ENCODE results near the gene ZFYVE21. TPM values are rescaled to one million over a fixed set of nuclear protein-coding genes. Genes with fewer than 3 reads are reported as not detected.
"Not testable (repeated sequence)": the region's sequence is repeated elsewhere in the genome, so short reads cannot be mapped to it uniquely, and the experiment has no call there.

ZFYVE21 gene
- total RNA-seq, 1 experiment from 2014 or later: 59.7 TPM

DNA sequence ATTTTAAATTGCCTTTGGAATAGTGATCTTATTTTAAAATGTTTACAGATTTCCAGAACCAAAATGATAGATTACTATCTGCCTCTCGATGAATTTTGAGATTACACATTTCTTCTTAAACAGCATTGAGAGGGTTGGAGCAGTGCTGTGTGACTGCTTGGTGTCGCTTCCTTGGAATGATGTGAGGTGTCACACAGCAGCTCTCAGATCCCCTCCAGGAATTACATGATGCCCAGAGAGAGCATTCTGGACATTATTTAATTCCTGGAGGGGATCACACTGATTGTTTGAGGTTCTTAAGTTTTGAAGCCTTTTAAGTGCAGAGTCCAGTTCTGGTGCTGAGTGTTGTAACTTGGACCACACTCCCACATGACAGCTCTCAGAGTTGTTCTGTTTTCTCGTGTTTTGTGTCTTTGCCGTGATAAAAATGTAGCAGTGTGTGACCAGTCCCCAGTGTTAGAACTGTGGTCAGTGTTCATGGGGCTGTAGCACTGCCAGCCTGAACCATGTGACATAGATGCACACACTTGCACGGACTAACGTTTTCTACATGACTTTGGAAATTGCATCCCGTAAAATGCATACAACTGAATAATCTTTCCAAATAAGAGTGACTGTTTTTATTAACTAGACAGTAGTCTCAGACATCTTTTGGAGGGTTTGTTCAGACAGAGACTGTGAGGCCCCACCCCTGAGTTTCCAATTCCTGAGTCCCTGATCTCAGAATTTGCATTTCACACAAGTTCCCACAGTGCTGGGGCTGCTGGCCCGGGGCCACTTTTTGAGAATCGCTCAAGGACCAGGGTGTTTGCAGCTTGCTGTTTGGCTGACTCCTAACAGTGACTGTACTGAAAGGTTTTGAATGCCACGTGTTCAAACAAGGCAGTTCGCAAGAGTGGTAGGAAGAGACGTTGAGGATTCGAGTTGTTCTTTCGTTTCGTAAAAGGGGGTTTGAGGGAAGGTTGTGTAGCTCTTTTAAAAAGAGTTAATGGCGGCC, 26.4 kb upstream of the ZFYVE21 start:
- DNase-seq (ENCODE audit: low spot score): no peak
- no peaks in the 10 kb centered on the region for H3K27me3 Mint-ChIP-seq (ENCODE audit: low read depth)
- TF ChIP-seq CREB1 (CRISPR knock-in tag; IDR thresholded peaks at IDR 0.05) (no peak), NR2C2 (CRISPR knock-in tag; IDR thresholded peaks at IDR 0.05) (no peak), ZNF416 (CRISPR knock-in tag; IDR thresholded peaks at IDR 0.05) (no peak), JAZF1 (CRISPR knock-in tag; IDR thresholded peaks at IDR 0.05) (no peak)
- H3K9me3 Mint-ChIP-seq: no peaks in the 10 kb centered on the region
- CTCF ChIA-PET: interaction anchor here (0.7 kb wide), 1 partner anchor 704 kb away, joined by 3 read pairs; no protein-coding TSS in a partner anchor
- ATAC-seq: no peak
- peaks cover 35% of the 10 kb centered on the region for H3K36me3 Mint-ChIP-seq
- H3K4me3 Mint-ChIP-seq: no peak overlapping the region
- POLR2A ChIA-PET: interaction anchor here (0.7 to 1.0 kb wide), 2 partner anchors 17 to 27 kb away, joined by 3 read pairs; partner anchors contain the start of gene ZFYVE21
- no peaks in the 10 kb centered on the region; the same call in 1 of the 2 replicates for H3K4me1 Mint-ChIP-seq
- peak overlapping the region; percentile 89 for H3K27ac Mint-ChIP-seq

DNA sequence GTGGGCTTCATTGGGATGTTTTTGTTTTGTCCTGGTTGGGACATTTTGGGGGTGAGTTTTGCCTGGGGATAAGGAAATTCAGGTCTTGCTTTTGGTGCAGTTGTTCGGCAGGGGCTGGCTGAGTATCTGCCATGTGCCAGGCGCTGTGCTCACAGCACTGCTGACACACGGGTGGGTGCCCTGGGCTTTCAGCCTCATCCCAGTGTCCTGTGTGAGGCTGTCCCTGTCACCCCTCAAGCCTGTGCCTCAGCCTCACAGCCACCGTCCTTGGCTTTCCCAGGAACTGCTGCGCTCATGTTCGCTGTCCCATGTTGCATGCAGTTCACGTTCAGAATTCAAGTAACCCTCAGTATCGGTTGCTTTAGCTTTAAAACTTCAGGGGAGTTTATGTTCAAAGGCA, 25.3 kb upstream of the ZFYVE21 start:
- Mint-ChIP-seq H3K27me3 (ENCODE audit: low read depth) (no peaks in the 10 kb centered on the region), H3K36me3 (peaks cover 36% of the 10 kb centered on the region), H3K27ac (no peak overlapping the region), H3K4me3 (no peak overlapping the region), H3K9me3 (no peaks in the 10 kb centered on the region), H3K4me1 (peaks cover under 1% of the 10 kb centered on the region)
- DNase-seq (ENCODE audit: low spot score): no peak
- CTCF ChIA-PET: no interaction called here
- TF ChIP-seq MYBL2 (CRISPR knock-in tag; IDR thresholded peaks at IDR 0.05) (no peak), NR3C1 (CRISPR knock-in tag; conservative IDR thresholded peaks at IDR 0.05; ENCODE audit: low read depth) (no peak), IRF2 (CRISPR knock-in tag; IDR thresholded peaks at IDR 0.05; ENCODE audit: borderline replicate concordance, low read depth) (no peak), MXD4 (CRISPR knock-in tag; IDR thresholded peaks at IDR 0.05; ENCODE audit: borderline replicate concordance) (no peak), JAZF1 (CRISPR knock-in tag; IDR thresholded peaks at IDR 0.05) (no peak), ZNF121 (CRISPR knock-in tag; IDR thresholded peaks at IDR 0.05) (no peak), NFATC4 (CRISPR knock-in tag; IDR thresholded peaks at IDR 0.05) (no peak)
- TF ChIP-seq, protein P1, sequence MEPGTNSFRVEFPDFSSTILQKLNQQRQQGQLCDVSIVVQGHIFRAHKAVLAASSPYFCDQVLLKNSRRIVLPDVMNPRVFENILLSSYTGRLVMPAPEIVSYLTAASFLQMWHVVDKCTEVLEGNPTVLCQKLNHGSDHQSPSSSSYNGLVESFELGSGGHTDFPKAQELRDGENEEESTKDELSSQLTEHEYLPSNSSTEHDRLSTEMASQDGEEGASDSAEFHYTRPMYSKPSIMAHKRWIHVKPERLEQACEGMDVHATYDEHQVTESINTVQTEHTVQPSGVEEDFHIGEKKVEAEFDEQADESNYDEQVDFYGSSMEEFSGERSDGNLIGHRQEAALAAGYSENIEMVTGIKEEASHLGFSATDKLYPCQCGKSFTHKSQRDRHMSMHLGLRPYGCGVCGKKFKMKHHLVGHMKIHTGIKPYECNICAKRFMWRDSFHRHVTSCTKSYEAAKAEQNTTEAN (CRISPR knock-in tag; IDR thresholded peaks at IDR 0.05): no peak
- no peak for ATAC-seq
- POLR2A ChIA-PET: no interaction called here

- not testable (repeated sequence) for H3K27ac Mint-ChIP-seq; H3K27me3 Mint-ChIP-seq (ENCODE audit: low read depth); ATAC-seq; DNase-seq (ENCODE audit: low spot score); H3K9me3 Mint-ChIP-seq; H3K4me3 Mint-ChIP-seq
- ChIA-PET POLR2A (interaction anchor here (0.5 kb wide), 1 partner anchor 14 kb away, joined by 3 read pairs; no protein-coding TSS in a partner anchor), CTCF (interaction anchor here (1.2 kb wide), 1 partner anchor 173 kb away, joined by 3 read pairs; no protein-coding TSS in a partner anchor)
- peaks cover 26% of the 10 kb centered on the region for H3K36me3 Mint-ChIP-seq
- peaks cover 12% of the 10 kb centered on the region for H3K4me1 Mint-ChIP-seq
Measured at GRCh38 chr14:103691655-103692054, 24.0 kb upstream of the ZFYVE21 start.

GRCh38 chr14:103692159-103692558, 23.5 kb upstream of the ZFYVE21 start:
- no peak for TF ChIP-seq ZNF219 (CRISPR knock-in tag; IDR thresholded peaks at IDR 0.05; ENCODE audit: borderline replicate concordance)
- no peak for TF ChIP-seq ZNF396 (CRISPR knock-in tag; IDR thresholded peaks at IDR 0.05; ENCODE audit: borderline replicate concordance)
- TF ChIP-seq, protein P2, sequence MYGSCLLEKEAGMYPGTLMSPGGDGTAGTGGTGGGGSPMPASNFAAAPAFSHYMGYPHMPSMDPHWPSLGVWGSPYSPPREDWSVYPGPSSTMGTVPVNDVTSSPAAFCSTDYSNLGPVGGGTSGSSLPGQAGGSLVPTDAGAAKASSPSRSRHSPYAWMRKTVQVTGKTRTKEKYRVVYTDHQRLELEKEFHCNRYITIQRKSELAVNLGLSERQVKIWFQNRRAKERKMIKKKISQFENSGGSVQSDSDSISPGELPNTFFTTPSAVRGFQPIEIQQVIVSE (CRISPR knock-in tag; IDR thresholded peaks at IDR 0.05; ENCODE audit: borderline replicate concordance): no peak
- no peak for TF ChIP-seq ZBTB21 (CRISPR knock-in tag; IDR thresholded peaks at IDR 0.05; ENCODE audit: borderline replicate concordance)
- TF ChIP-seq HMGA2 (CRISPR knock-in tag; IDR thresholded peaks at IDR 0.05): no peak
- POLR2A ChIA-PET: interaction anchor here (0.5 kb wide), 1 partner anchor 14 kb away, joined by 3 read pairs; no protein-coding TSS in a partner anchor
- H3K4me3 Mint-ChIP-seq: no peak overlapping the region
- H3K27ac Mint-ChIP-seq: no peak overlapping the region
- no peak for ATAC-seq
- H3K36me3 Mint-ChIP-seq: peaks cover 25% of the 10 kb centered on the region
- peaks cover 13% of the 10 kb centered on the region for H3K4me1 Mint-ChIP-seq
- H3K27me3 Mint-ChIP-seq (ENCODE audit: low read depth): no peaks in the 10 kb centered on the region
- H3K9me3 Mint-ChIP-seq: no peaks in the 10 kb centered on the region
- CTCF ChIA-PET: interaction anchor here (1.2 kb wide), 1 partner anchor 174 kb away, joined by 3 read pairs; no protein-coding TSS in a partner anchor
- no peak for DNase-seq (ENCODE audit: low spot score)
